Activated CD8-positive, alpha-beta T cell treated with anti-CD3 and anti-CD28 coated beads, Interleukin-2, amount 10 ng/mL, durations not matched to agents 7 days and 5 days (primary cell): ENCODE results near the gene ACSBG1. TPM values are rescaled to one million over a fixed set of nuclear protein-coding genes. Genes with fewer than 3 reads are reported as not detected.

ENCODE experiments used
- ATAC-seq: fragments of 150-1000 bp; cut with Tn5 transposase; one replicate; pipeline ENCODE4 v1.10.0; 2021; ENCODE audit warnings: moderate library complexity
- CTCF ChIA-PET: fragments of 350-600 bp; sonication (Branson Sonifier 250); formaldehyde crosslinking; loops from one replicate; lab custom pipeline; 2021; ENCODE audit warnings: antibody characterized with exemption; lab: Charles Lee
- POLR2A ChIA-PET: fragments of 350-600 bp; sonication (Branson Sonifier 250); formaldehyde crosslinking; loops from one replicate; lab custom pipeline; 2021; ENCODE audit warnings: antibody characterized with exemption; lab: Charles Lee
- DNase-seq: peaks from one replicate; pipeline ENCODE4 v3.0.0-alpha.2; 2020
- H3K27ac Mint-ChIP-seq: one replicate; pipeline ENCODE4 v1.8.0; 2021; ENCODE audit warnings: mild to moderate bottlenecking, mixed read lengths
- H3K27me3 Mint-ChIP-seq: one replicate; pipeline ENCODE4 v1.8.0; 2021; ENCODE audit warnings: low read depth, mixed read lengths
- H3K36me3 Mint-ChIP-seq: one replicate; pipeline ENCODE4 v1.8.0; 2021; ENCODE audit warnings: low read depth, mixed read lengths
- H3K4me1 Mint-ChIP-seq: one replicate; pipeline ENCODE4 v1.8.0; 2021; ENCODE audit warnings: low read depth, mixed read lengths
- H3K4me3 Mint-ChIP-seq: one replicate; pipeline ENCODE4 v1.8.0; 2021; ENCODE audit warnings: mild to moderate bottlenecking, mixed read lengths
- H3K9me3 Mint-ChIP-seq: one replicate; pipeline ENCODE4 v1.8.0; 2022; ENCODE audit warnings: mixed read lengths; ENCODE audit not compliant: insufficient read depth
- total RNA-seq, 2 experiments: library from RNA; stranded (reverse); gene quantifications; one replicate each; pipeline ENCODE4 v1.2.3, GENCODE V29; 2021

ACSBG1 gene
- under 1 TPM; 0.66 to 0.81 TPM for total RNA-seq

GRCh38 chr15:78234515-78235040 is at the start of gene ACSBG1:
ACSBG1 (minus strand) TSS chr15:78234565; CDS start chr15:78234501, 64 bp downstream.
- ChIA-PET CTCF (interaction anchor here (1.1 to 2.6 kb wide), 4 partner anchors 39 to 126 kb away, joined by 3 to 9 read pairs (median 5); no protein-coding TSS in a partner anchor), POLR2A (no interaction called here)
- ATAC-seq (peak; percentile 25), DNase-seq (no peak)
- Mint-ChIP-seq H3K36me3 (no peaks in the 10 kb centered on the region), H3K27ac (peak within 1 kb of the TSS; percentile 67), H3K4me1 (peaks cover 25% of the 10 kb centered on the region), H3K4me3 (peak within 1 kb of the TSS; percentile 40), H3K9me3 (no peaks in the 10 kb centered on the region), H3K27me3 (peaks cover 2% of the 10 kb centered on the region)

GRCh38 chr15:78282324-78282723 is 48.0 kb upstream of the ACSBG1 start:
- no peaks in the 10 kb centered on the region for H3K9me3 Mint-ChIP-seq

DNA sequence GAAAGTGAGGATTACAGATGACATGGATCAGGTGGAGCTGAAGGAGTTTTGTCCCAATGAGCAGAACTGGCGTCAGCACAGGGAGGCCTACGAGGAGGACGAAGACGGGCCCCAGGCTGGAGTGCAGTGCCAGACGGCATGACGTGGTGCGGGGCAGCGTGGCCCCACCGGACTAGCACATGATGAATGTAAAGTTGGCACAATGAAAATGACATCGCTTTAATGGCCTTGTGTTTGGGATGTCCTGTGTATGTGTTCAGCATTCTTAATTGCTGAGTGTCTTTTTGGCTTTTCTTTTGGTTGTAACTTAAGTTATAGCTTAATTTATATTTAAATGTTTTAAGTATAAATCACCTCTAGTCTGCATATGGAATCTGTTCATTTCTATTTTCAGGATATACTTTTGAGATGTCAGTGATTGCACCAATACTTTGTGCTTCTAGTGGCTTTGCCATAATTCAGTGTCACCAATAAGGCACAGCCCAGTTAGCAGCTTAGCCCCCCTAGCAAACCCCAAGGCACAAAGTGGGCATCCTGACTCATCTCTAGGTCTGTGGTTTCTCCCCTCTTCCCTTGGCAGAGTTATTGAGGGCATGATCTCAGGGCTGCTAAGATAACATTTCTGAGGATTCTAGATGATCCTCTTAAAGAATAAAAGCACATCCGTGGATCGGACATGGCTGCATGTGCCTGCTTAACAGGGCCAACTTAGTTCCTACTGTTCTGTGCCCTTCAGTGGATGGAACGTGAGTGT is 46.1 kb upstream of the ACSBG1 start:
- ATAC-seq (no peak), DNase-seq (no peak)
- Mint-ChIP-seq H3K4me3 (no peak overlapping the region), H3K36me3 (peaks cover 26% of the 10 kb centered on the region), H3K27me3 (no peaks in the 10 kb centered on the region), H3K9me3 (no peaks in the 10 kb centered on the region), H3K27ac (no peak overlapping the region), H3K4me1 (peaks cover 9% of the 10 kb centered on the region)
- ChIA-PET CTCF (interaction anchor here (1.0 kb wide), 1 partner anchor 10 kb away, joined by 3 read pairs; no protein-coding TSS in a partner anchor), POLR2A (interaction anchor here (0.6 to 2.1 kb wide), 3 partner anchors 15 to 878 kb away, joined by 3 to 5 read pairs (median 3); partner anchors contain the start of gene DNAJA4)

More at GRCh38 chr15:78282324-78282723, 48.0 kb upstream of the ACSBG1 start:
- Mint-ChIP-seq H3K4me3 (no peak overlapping the region), H3K4me1 (peaks cover 9% of the 10 kb centered on the region), H3K27me3 (no peaks in the 10 kb centered on the region), H3K36me3 (peaks cover 32% of the 10 kb centered on the region), H3K27ac (no peak overlapping the region)
- POLR2A ChIA-PET = interaction anchor here (0.9 to 2.1 kb wide), 5 partner anchors 13 to 146 kb away, joined by 3 to 9 read pairs (median 4); partner anchors contain the start of genes DNAJA4 and SKIC8
- DNase-seq (no peak), ATAC-seq (no peak)
- CTCF ChIA-PET = interaction anchor here (0.7 to 1.1 kb wide), 5 partner anchors 10 to 141 kb away, joined by 3 to 4 read pairs (median 3); partner anchors contain the start of gene DNAJA4

- H3K4me1 Mint-ChIP-seq = peaks cover 8% of the 10 kb centered on the region
- ChIA-PET POLR2A (interaction anchor here (0.6 to 2.2 kb wide), 2 partner anchors 11 to 248 kb away, joined by 3 to 12 read pairs; partner anchors contain the start of gene DNAJA4), CTCF (interaction anchor here (2.0 kb wide), 1 partner anchor 11 kb away, joined by 9 read pairs; no protein-coding TSS in a partner anchor)
- peaks cover 28% of the 10 kb centered on the region for H3K36me3 Mint-ChIP-seq
- no peak overlapping the region for H3K4me3 Mint-ChIP-seq
- H3K9me3 Mint-ChIP-seq = no peaks in the 10 kb centered on the region
- no peaks in the 10 kb centered on the region for H3K27me3 Mint-ChIP-seq
- ATAC-seq (no peak), DNase-seq (no peak)
- peak overlapping the region; percentile 40 for H3K27ac Mint-ChIP-seq
Measured at GRCh38 chr15:78276064-78276943, 41.9 kb upstream of the ACSBG1 start.

- H3K9me3 Mint-ChIP-seq = no peaks in the 10 kb centered on the region
- DNase-seq = no peak
- no peak overlapping the region for H3K4me3 Mint-ChIP-seq
- H3K4me1 Mint-ChIP-seq = no peaks in the 10 kb centered on the region
- H3K27me3 Mint-ChIP-seq = no peaks in the 10 kb centered on the region
- no peak for ATAC-seq
- ChIA-PET CTCF (interaction anchor here (1.2 to 2.0 kb wide), 2 partner anchors 9 to 34 kb away, joined by 3 to 9 read pairs; no protein-coding TSS in a partner anchor), POLR2A (interaction anchor here (2.2 kb wide), 1 partner anchor 10 kb away, joined by 12 read pairs; the partner anchor contains the start of gene DNAJA4)
- peaks cover 28% of the 10 kb centered on the region for H3K36me3 Mint-ChIP-seq
- no peak overlapping the region for H3K27ac Mint-ChIP-seq
Measured at GRCh38 chr15:78274994-78275393, 40.6 kb upstream of the ACSBG1 start.

- H3K36me3 Mint-ChIP-seq = peaks cover 28% of the 10 kb centered on the region
- ChIA-PET POLR2A (interaction anchor here (1.0 kb wide), 1 partner anchor 27 kb away, joined by 3 read pairs; the partner anchor contains the start of gene SKIC8), CTCF (interaction anchor here (0.9 to 1.7 kb wide), 2 partner anchors 9 to 77 kb away, joined by 3 to 4 read pairs; no protein-coding TSS in a partner anchor)
- H3K27ac Mint-ChIP-seq = no peak overlapping the region
- DNase-seq (no peak), ATAC-seq (no peak)
- no peak overlapping the region for H3K4me3 Mint-ChIP-seq
- H3K9me3 Mint-ChIP-seq = no peaks in the 10 kb centered on the region
- H3K4me1 Mint-ChIP-seq = peaks cover 4% of the 10 kb centered on the region
- no peaks in the 10 kb centered on the region for H3K27me3 Mint-ChIP-seq
Measured at GRCh38 chr15:78272776-78273175, 38.4 kb upstream of the ACSBG1 start.

DNA sequence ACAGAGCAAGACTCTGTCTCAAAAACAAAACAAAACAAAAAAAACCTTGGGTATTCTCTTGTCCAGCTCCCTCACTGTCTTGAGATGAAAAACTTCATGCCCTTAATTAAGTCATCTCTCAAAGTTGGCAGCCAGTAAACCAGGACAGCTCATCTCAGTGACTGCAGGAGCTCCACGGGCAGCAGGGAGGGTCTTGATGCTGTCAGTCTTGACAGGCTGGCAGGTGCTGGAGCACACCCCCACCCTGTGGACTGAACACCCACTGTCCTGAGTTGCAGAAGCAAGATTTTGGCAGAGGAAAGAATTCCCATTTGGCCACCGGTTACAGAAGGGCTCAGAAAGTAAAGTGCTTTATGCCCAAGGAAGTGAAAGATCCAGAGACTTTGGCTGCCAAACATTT is 38.0 kb upstream of the ACSBG1 start:
- DNase-seq (no peak), ATAC-seq (no peak)
- peaks cover 28% of the 10 kb centered on the region for H3K36me3 Mint-ChIP-seq
- H3K27ac Mint-ChIP-seq = no peak overlapping the region
- peaks cover 5% of the 10 kb centered on the region for H3K4me1 Mint-ChIP-seq
- ChIA-PET POLR2A (interaction anchor here (1.0 kb wide), 1 partner anchor 27 kb away, joined by 3 read pairs; the partner anchor contains the start of gene SKIC8), CTCF (interaction anchor here (0.9 kb wide), 1 partner anchor 10 kb away, joined by 3 read pairs; no protein-coding TSS in a partner anchor)
- H3K9me3 Mint-ChIP-seq = no peaks in the 10 kb centered on the region
- no peak overlapping the region for H3K4me3 Mint-ChIP-seq
- no peaks in the 10 kb centered on the region for H3K27me3 Mint-ChIP-seq

DNA sequence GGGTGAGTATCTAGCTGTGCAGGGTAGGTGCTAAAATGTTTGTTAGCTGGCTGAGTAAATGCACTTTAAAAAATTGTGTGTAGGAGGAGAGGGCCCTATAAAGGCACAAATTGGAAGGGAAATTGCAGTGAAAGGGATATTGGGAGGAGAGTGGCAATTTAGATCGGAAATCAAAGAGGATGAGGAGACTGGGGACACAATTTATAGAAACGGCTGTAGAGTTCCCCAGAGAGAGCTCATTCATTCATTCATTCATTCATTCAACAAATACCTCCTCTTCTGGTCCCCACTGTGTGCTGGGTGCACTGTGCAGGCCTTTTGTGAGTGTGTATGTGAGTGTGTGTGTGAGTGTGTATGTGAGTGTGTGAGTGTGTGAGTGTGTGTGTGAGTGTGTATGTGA is 32.4 kb upstream of the ACSBG1 start:
- no peak for DNase-seq
- CTCF ChIA-PET = interaction anchor here (0.5 to 3.9 kb wide), 6 partner anchors 9 to 172 kb away, joined by 3 to 19 read pairs (median 5); partner anchors contain the start of gene SKIC8
- Mint-ChIP-seq H3K27me3 (peaks cover 2% of the 10 kb centered on the region), H3K27ac (no peak overlapping the region), H3K9me3 (no peaks in the 10 kb centered on the region), H3K36me3 (peaks cover 18% of the 10 kb centered on the region), H3K4me1 (peaks cover 29% of the 10 kb centered on the region), H3K4me3 (no peak overlapping the region)
- POLR2A ChIA-PET = interaction anchor here (3.0 kb wide), 1 partner anchor 9 kb away, joined by 12 read pairs; no protein-coding TSS in a partner anchor
- no peak for ATAC-seq

DNA sequence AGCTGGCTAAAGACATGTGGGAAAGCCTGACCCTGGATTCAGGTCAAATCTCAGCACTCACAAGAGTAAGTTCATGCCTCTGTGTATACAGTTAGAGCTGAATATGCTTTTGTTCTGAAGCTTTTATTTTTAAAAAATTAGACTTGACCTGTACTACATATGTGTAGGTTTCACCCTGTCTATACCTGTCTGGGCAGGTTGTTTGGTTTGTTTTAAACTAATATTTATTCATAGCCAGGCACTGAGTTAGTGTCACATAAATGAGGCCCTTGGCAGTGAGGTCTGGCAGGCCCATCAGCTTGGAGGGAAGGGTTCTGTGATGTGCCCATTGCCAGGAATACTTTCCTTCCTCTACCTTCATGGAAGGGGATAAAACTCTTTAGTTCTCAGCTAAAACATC is 31.9 kb upstream of the ACSBG1 start:
- no peaks in the 10 kb centered on the region for H3K9me3 Mint-ChIP-seq
- H3K4me1 Mint-ChIP-seq = peaks cover 29% of the 10 kb centered on the region
- H3K27me3 Mint-ChIP-seq = peaks cover 2% of the 10 kb centered on the region
- H3K4me3 Mint-ChIP-seq = peak overlapping the region; percentile 73
- no peak overlapping the region for H3K27ac Mint-ChIP-seq
- DNase-seq = no peak
- ChIA-PET POLR2A (interaction anchor here (0.9 to 3.0 kb wide), 4 partner anchors 10 to 134 kb away, joined by 3 to 27 read pairs (median 10); partner anchors contain the start of gene SKIC8), CTCF (interaction anchor here (0.9 to 3.9 kb wide), 11 partner anchors 9 to 475 kb away, joined by 3 to 19 read pairs (median 3); partner anchors contain the start of gene SKIC8)
- ATAC-seq = no peak
- peaks cover 16% of the 10 kb centered on the region for H3K36me3 Mint-ChIP-seq

DNA sequence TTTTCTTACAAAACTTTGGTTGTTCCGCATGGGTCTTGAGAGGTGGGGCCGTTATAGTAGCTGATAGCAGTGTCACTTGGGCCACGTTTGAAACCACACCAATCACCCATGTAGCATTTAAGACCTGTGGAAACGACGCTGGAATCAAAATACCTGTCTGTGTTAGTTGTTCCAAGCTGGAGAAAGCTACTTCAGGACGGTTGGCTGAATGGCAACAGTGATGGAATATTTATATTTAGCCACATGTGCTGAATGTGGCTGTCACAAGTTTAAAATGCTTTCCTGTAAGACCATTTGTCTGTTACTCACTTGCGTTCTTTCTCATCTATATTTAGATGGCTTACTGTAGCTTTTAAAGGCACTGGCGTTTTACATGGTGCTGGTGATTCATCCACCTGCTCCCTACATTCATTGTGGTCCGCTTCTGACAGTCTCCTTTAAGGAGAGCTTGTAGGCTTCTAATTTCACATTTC is 31.4 kb upstream of the ACSBG1 start:
- ATAC-seq (no peak), DNase-seq (no peak)
- Mint-ChIP-seq H3K36me3 (peaks cover 16% of the 10 kb centered on the region), H3K4me1 (peaks cover 29% of the 10 kb centered on the region), H3K9me3 (no peaks in the 10 kb centered on the region), H3K27me3 (peaks cover 2% of the 10 kb centered on the region), H3K27ac (peak overlapping the region; percentile 71), H3K4me3 (peak overlapping the region; percentile 73)
- CTCF ChIA-PET = interaction anchor here (0.8 to 3.9 kb wide), 16 partner anchors 9 to 476 kb away, joined by 3 to 19 read pairs (median 3); partner anchors contain the start of genes PSMA4 and SKIC8
- POLR2A ChIA-PET = interaction anchor here (0.9 to 3.0 kb wide), 7 partner anchors 10 to 172 kb away, joined by 3 to 27 read pairs (median 6); partner anchors contain the start of gene SKIC8
